NB4 (cell line): Measurements from ENCODE around the gene VAPB.

Experiments
- DNase-seq: peaks from one replicate; pipeline ENCODE4 v3.0.0; 2010; ENCODE audit warnings: low read depth
- H3K4me3 ChIP-seq: one replicate; pipeline ENCODE4 v1.5.1; 2011; ENCODE audit warnings: mild to moderate bottlenecking, low read depth, low read length, moderate library complexity
- MYC ChIP-seq: IDR thresholded peaks from 2 replicates; pipeline ENCODE4 v1.6.1; 2011; ENCODE audit warnings: low read depth, low read length
- POLR2A ChIP-seq: IDR thresholded peaks from 2 replicates; pipeline ENCODE4 v1.6.1; 2011; ENCODE audit warnings: mild to moderate bottlenecking; ENCODE audit not compliant: insufficient read length; ENCODE audit errors: extremely low read depth
- TF ChIP-seq, protein P1 (sequence below): IDR thresholded peaks from one replicate; pipeline ENCODE4 v1.5.1; 2012; ENCODE audit warnings: low read depth, low read length
- TF ChIP-seq, protein P2 (sequence below): IDR thresholded peaks from 2 replicates; pipeline ENCODE4 v1.6.1; 2011; ENCODE audit warnings: low read depth, low read length

VAPB gene

DNA sequence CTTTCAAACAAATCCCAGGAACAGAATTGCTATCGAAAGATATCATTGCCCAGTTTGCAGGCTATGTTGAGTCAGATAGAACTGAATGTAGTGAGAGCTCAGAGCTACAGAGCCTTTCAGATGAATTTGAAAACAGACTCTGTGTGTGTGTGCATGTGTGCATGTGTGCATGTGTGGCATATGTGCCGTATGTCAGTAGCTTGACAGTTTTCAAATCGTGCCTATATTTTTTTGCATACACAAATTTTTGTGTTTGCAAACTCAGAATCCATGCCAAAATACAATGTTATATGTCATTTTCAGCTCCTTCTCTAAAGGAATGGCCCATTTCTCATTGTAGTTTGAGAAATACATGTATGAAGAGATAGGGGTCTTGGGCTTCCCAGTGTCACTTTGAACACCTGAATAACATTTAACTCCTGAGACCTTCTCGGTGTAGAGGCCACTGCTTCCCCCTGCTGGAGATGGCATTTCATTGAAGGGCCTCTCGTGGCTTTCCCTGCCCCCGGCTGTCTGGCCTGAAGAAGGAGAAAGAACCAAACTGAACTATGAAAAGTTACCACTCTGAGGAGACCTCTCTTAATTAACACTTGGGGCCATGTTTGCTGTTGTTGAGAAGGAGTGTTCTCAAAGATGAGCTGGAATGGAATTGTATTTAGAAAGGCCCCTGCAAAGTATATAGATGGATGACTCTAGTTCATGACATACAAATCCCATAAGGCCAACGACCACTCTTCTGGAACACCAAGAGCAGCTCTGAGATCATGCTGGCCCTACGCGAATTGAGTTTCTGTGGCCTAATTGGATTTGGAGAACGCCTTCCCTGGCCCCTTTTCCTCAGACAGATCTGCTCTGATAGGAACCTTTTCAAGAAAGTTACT, 58.7 kb downstream of the VAPB start:
- DNase-seq = peak; percentile 57
- no peak for TF ChIP-seq POLR2A
- TF ChIP-seq, protein P1, sequence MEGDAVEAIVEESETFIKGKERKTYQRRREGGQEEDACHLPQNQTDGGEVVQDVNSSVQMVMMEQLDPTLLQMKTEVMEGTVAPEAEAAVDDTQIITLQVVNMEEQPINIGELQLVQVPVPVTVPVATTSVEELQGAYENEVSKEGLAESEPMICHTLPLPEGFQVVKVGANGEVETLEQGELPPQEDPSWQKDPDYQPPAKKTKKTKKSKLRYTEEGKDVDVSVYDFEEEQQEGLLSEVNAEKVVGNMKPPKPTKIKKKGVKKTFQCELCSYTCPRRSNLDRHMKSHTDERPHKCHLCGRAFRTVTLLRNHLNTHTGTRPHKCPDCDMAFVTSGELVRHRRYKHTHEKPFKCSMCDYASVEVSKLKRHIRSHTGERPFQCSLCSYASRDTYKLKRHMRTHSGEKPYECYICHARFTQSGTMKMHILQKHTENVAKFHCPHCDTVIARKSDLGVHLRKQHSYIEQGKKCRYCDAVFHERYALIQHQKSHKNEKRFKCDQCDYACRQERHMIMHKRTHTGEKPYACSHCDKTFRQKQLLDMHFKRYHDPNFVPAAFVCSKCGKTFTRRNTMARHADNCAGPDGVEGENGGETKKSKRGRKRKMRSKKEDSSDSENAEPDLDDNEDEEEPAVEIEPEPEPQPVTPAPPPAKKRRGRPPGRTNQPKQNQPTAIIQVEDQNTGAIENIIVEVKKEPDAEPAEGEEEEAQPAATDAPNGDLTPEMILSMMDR = peak; percentile 42
- TF ChIP-seq, protein P2, sequence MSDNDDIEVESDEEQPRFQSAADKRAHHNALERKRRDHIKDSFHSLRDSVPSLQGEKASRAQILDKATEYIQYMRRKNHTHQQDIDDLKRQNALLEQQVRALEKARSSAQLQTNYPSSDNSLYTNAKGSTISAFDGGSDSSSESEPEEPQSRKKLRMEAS = no peak
- H3K4me3 ChIP-seq = no peak overlapping the region

DNA sequence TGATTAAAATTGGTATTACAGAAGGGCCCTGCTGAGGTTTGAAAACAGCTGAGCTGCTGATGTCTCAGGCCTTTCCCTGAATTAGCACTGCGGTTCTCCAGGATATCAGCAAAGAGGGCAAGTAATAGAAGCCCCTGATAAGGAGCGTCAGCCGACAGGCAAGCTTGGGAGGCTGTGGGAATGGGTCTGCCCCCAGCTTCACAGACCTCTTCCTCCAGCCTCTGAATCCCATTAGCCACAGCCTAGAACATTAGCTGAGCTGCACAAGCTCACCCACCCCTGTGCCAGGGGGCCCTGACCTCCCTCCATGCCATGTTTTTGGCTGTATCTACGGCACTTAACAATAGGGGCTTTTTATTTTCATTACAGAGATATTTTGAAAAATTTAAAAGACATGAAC, 59.9 kb downstream of the VAPB start:
- TF ChIP-seq POLR2A (no peak), MYC (no peak)
- TF ChIP-seq, protein P2 = no peak
- TF ChIP-seq, protein P1 = no peak
- no peak overlapping the region for H3K4me3 ChIP-seq
- no peak for DNase-seq

DNA sequence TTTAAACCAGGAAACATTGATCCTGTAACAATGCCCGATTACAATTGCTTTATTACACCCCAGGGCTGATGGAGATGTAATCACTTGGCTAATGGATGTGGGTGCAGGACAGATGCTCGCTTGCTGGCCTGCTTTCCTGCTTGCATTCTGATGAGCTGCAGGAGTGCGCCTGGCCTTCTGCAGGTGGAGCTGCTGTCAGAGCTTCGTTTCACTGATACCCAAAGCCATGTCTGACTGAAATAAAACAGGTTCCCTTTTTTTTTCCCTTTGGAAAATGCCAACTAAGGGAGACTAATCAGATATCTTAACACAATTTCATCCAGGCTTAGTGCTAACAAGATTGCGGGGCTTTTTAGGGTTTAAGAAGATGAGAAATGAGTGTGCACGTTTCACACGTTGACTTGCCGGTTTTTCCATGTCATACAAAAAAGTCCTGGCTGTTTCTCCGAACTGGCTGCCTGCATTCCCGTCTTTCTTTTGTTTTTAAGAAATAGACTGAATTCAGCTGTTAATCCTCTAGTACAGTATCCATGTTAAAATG, 60.7 kb downstream of the VAPB start:
- no peak for DNase-seq
- TF ChIP-seq MYC (no peak), POLR2A (no peak)
- TF ChIP-seq, protein P2 = no peak
- TF ChIP-seq, protein P1 = no peak
- H3K4me3 ChIP-seq = no peak overlapping the region

DNA sequence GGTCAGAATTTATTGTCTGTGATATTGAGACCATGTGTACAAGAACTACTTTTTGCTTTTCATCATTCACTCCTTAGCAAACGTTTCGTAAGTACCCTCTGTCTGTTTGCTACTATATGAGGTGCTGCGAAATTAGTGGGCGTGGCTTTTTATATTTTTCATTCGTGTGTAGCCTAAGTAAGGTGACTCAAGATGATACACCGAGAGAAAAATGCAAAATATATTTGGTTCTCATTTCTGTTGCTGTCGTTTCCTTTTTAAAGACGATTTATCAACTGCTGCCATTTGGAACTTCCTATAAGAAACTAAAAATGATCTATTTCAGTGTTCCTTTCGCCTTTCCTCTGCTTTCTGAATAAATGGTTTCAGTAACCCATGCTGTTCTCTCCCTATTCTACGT, 61.2 kb downstream of the VAPB start:
- no peak for DNase-seq
- TF ChIP-seq MYC (no peak), POLR2A (no peak)
- TF ChIP-seq, protein P1 = no peak
- H3K4me3 ChIP-seq = no peak overlapping the region

DNA sequence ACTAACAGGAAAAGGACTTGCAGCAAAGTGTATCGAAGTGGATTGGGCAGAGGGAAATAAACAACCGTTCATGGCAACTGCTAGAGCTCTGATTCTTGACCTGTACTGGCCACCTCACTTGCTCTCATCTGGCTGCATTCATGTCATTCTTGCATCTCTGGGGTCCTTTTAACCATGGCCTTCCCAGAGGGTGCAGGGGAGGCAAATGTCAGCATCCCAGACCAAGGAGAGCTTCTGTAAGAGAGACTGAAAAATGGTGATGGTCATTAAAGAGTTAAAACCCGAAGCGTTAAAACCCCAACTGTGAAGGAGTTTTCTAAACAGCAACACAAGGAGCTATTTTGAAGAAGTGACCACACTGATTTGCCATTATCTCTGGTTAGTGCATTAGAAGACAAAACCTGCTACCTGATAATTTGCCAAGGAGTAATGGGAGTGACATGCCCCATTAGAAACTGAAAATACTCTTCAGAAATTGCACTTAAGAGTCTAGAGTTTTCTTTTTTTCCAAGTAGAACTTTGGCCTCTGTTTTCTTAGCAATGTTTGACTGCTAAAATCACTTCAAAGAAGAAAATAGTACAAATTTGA, 63.7 kb downstream of the VAPB start:
- TF ChIP-seq MYC (no peak), POLR2A (no peak)
- TF ChIP-seq, protein P2 = no peak
- TF ChIP-seq, protein P1 = no peak
- no peak overlapping the region for H3K4me3 ChIP-seq
- no peak for DNase-seq
